Measurements from ENCODE around the gene SLC23A1.
A peak's percentile ranks its signal among the peaks of the same experiment; 100 is the strongest.

Gene SLC23A1

DNA sequence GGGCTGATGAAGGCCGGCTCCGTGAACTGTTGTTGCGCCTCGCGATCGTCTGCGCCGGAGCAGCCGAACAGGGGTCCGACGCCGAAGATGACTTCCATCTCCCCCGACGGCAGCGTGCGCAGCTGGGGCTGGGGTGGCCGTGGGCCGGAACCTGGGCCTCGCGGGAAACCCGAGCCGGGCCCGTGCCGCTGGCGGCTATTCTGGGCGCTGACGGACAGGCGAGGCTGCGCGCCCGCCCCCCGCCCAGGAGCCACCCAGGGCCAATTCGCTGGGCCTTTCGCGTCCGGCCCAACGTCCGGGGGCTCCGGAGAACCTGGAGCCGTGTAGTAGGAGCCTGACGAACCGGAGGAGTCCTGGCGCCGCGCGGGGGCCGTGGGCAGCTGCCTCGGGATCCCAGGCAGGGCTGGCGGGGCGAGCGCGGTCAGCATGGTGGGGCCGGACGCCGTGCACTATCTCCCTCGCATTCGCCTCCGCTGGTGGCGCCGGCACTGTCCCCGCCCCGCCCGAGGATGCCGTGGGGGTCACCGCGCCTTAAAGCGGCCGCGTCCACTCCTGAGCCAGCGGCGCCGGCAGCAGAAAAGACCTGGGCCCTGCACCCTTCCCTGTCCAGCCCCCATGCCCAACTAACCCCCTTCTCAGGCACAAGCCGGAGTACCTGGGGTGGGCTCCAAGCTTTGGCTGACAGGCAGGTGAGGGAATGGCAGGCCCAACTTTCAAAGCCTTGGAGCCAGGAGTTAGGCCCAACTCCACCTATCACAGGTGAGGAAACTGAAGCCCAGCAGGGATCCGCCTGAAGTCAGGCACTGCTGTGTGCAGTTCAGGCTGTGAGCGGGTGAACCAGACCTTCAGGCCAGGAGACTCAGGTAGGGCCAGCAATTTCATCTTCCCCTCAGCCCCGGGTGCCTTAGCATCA, 11.8 kb upstream of the SLC23A1 start, which contains the start of gene PROB1:
Gene PROB1, minus strand, starts transcription at position 451 of the 913 bp plus-strand sequence. Its CDS starts 23 bp downstream, at position 428.
- Histone ChIP-seq H2AFZ (ENCODE audit: low read length, unreplicated experiment) (peak within 1 kb of the TSS; percentile 28), H3K36me3 (ENCODE audit: insufficient read depth, low read length) (no peaks in the 10 kb centered on the region), H3K79me2 (ENCODE audit: control insufficient read depth, insufficient read depth, low read length, unreplicated experiment) (no peaks in the 10 kb centered on the region), H3K4me1 (ENCODE audit: control insufficient read depth, insufficient read depth, low read length, unreplicated experiment) (peaks cover 14% of the 10 kb centered on the region), H3K27me3 (ENCODE audit: insufficient read depth, low read length) (peaks cover 8% of the 10 kb centered on the region; the same call in 1 of the 2 replicates), H3K27ac (ENCODE audit: low read depth, low read length) (no peak within 1 kb of the TSS), H3K4me3 (ENCODE audit: low read depth, low read length) (peak within 1 kb of the TSS; percentile 77)

- peaks cover 8% of the 10 kb centered on the region; the same call in 1 of the 2 replicates for H3K27me3 ChIP-seq (ENCODE audit: insufficient read depth, low read length)
- peaks cover 14% of the 10 kb centered on the region for H3K4me1 ChIP-seq (ENCODE audit: control insufficient read depth, insufficient read depth, low read length, unreplicated experiment)
- no peaks in the 10 kb centered on the region for H3K36me3 ChIP-seq (ENCODE audit: insufficient read depth, low read length)
- no peaks in the 10 kb centered on the region for H3K79me2 ChIP-seq (ENCODE audit: control insufficient read depth, insufficient read depth, low read length, unreplicated experiment)
- H3K27ac ChIP-seq (ENCODE audit: low read depth, low read length), result no peak overlapping the region
- peak overlapping the region; percentile 77 for H3K4me3 ChIP-seq (ENCODE audit: low read depth, low read length)
- peak overlapping the region; percentile 28 for H2AFZ ChIP-seq (ENCODE audit: low read length, unreplicated experiment)
These were observed 11.1 kb upstream of the SLC23A1 start for GRCh38 chr5:139394123-139394653.

GRCh38 chr5:139393497-139394122, 10.5 kb upstream of the SLC23A1 start:
- Histone ChIP-seq H3K4me3 (ENCODE audit: low read depth, low read length) (peak overlapping the region; percentile 77), H3K36me3 (ENCODE audit: insufficient read depth, low read length) (no peaks in the 10 kb centered on the region), H3K4me1 (ENCODE audit: control insufficient read depth, insufficient read depth, low read length, unreplicated experiment) (peaks cover 14% of the 10 kb centered on the region), H2AFZ (ENCODE audit: low read length, unreplicated experiment) (peak overlapping the region; percentile 65), H3K79me2 (ENCODE audit: control insufficient read depth, insufficient read depth, low read length, unreplicated experiment) (no peaks in the 10 kb centered on the region), H3K27ac (ENCODE audit: low read depth, low read length) (peak overlapping the region; percentile 18; the same call in 1 of the 2 replicates), H3K27me3 (ENCODE audit: insufficient read depth, low read length) (peaks cover 8% of the 10 kb centered on the region; the same call in 1 of the 2 replicates)

GRCh38 chr5:139392678-139393496, 9.8 kb upstream of the SLC23A1 start:
- Histone ChIP-seq H3K4me1 (ENCODE audit: control insufficient read depth, insufficient read depth, low read length, unreplicated experiment) (peaks cover 14% of the 10 kb centered on the region), H3K27ac (ENCODE audit: low read depth, low read length) (peak overlapping the region; percentile 18; the same call in 1 of the 2 replicates), H3K36me3 (ENCODE audit: insufficient read depth, low read length) (no peaks in the 10 kb centered on the region), H3K4me3 (ENCODE audit: low read depth, low read length) (peak overlapping the region; percentile 77), H3K27me3 (ENCODE audit: insufficient read depth, low read length) (peaks cover 8% of the 10 kb centered on the region; the same call in 1 of the 2 replicates), H2AFZ (ENCODE audit: low read length, unreplicated experiment) (peak overlapping the region; percentile 65), H3K79me2 (ENCODE audit: control insufficient read depth, insufficient read depth, low read length, unreplicated experiment) (no peaks in the 10 kb centered on the region)

DNA sequence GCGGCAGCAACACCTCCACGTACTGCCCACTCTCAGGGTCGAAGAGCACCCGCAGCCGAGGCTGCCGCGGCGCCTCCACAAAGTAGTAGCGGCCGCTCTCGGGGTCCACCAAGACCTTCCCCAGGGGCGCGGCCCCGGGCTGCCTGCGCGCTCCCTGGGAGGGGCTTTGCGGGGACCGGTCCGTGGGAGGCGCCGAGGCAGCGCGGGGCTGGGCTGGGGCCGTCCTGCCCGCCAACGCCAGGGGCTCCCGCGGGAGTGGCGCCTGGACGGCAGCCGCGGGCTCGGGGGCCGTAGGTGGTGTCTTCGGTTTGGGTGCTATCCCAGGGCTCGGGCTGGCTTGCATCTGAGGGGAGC, 9.2 kb upstream of the SLC23A1 start:
- H3K4me3 ChIP-seq (ENCODE audit: low read depth, low read length), result peak overlapping the region; percentile 77
- H3K4me1 ChIP-seq (ENCODE audit: control insufficient read depth, insufficient read depth, low read length, unreplicated experiment), result peaks cover 14% of the 10 kb centered on the region
- H2AFZ ChIP-seq (ENCODE audit: low read length, unreplicated experiment), result no peak overlapping the region
- peaks cover 8% of the 10 kb centered on the region; the same call in 1 of the 2 replicates for H3K27me3 ChIP-seq (ENCODE audit: insufficient read depth, low read length)
- no peak overlapping the region for H3K27ac ChIP-seq (ENCODE audit: low read depth, low read length)
- no peaks in the 10 kb centered on the region for H3K36me3 ChIP-seq (ENCODE audit: insufficient read depth, low read length)
- H3K79me2 ChIP-seq (ENCODE audit: control insufficient read depth, insufficient read depth, low read length, unreplicated experiment), result no peaks in the 10 kb centered on the region

- H2AFZ ChIP-seq (ENCODE audit: low read length, unreplicated experiment), result peak overlapping the region; percentile 44
- peaks cover 14% of the 10 kb centered on the region for H3K4me1 ChIP-seq (ENCODE audit: control insufficient read depth, insufficient read depth, low read length, unreplicated experiment)
- peaks cover 8% of the 10 kb centered on the region; the same call in 1 of the 2 replicates for H3K27me3 ChIP-seq (ENCODE audit: insufficient read depth, low read length)
- H3K27ac ChIP-seq (ENCODE audit: low read depth, low read length), result peak overlapping the region; percentile 54
- H3K79me2 ChIP-seq (ENCODE audit: control insufficient read depth, insufficient read depth, low read length, unreplicated experiment), result no peaks in the 10 kb centered on the region
- peak overlapping the region; percentile 77 for H3K4me3 ChIP-seq (ENCODE audit: low read depth, low read length)
- H3K36me3 ChIP-seq (ENCODE audit: insufficient read depth, low read length), result no peaks in the 10 kb centered on the region
These were observed 8.7 kb upstream of the SLC23A1 start for GRCh38 chr5:139391570-139392323.

DNA sequence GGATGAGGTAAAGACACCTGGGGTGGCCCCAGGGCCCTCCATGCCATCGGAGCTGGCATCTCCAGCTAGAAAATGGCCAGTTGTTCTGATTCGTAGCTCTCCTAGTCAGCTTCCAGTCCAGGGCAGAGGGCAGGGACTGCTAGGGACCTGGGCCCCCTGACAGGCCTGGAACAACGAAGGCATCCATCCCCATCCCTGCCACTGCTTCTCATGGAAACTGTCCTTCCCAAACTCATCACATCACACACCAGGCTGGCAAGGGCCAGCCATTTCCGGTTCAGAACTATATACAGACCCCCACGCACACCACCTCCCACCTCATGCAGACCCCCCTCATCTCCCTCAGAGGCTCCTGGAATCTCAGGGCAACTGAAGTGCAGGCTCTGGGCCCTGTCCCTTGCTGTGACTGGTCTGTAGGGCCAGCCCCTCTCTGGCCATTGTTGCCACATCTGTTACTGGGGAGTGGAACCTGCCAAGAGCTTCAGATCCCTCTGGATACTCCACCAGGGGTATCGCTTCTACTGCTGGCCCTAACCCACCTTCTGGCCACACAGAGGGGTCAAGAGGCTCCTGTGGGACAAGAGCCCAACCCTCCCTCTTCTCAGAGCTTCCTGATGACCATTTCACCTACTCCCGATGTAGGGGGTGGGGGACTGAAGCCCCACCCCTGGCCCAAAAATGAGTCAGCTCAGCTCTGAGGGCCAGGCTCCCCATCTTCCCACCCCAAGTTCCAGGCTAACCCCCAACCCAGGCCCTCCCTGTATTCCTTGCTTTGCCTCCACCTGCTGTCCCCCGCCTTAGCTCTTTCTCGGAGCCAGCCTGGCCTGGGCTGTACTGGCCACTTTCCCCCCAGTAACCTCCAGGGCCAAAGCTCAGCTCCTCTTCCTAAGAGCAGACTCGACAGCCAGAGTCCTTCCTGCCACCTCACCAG, 7.8 kb upstream of the SLC23A1 start:
- H3K4me1 ChIP-seq (ENCODE audit: control insufficient read depth, insufficient read depth, low read length, unreplicated experiment), result peaks cover 14% of the 10 kb centered on the region
- H3K4me3 ChIP-seq (ENCODE audit: low read depth, low read length), result peak overlapping the region; percentile 77; the same call in 1 of the 2 replicates
- H3K27ac ChIP-seq (ENCODE audit: low read depth, low read length), result peak overlapping the region; percentile 54
- no peak overlapping the region for H2AFZ ChIP-seq (ENCODE audit: low read length, unreplicated experiment)
- peaks cover 8% of the 10 kb centered on the region; the same call in 1 of the 2 replicates for H3K27me3 ChIP-seq (ENCODE audit: insufficient read depth, low read length)
- no peaks in the 10 kb centered on the region for H3K36me3 ChIP-seq (ENCODE audit: insufficient read depth, low read length)
- no peaks in the 10 kb centered on the region for H3K79me2 ChIP-seq (ENCODE audit: control insufficient read depth, insufficient read depth, low read length, unreplicated experiment)

- Histone ChIP-seq H3K36me3 (ENCODE audit: insufficient read depth, low read length) (no peaks in the 10 kb centered on the region), H3K4me1 (ENCODE audit: control insufficient read depth, insufficient read depth, low read length, unreplicated experiment) (peaks cover 22% of the 10 kb centered on the region), H2AFZ (ENCODE audit: low read length, unreplicated experiment) (no peak within 1 kb of the TSS), H3K4me3 (ENCODE audit: low read depth, low read length) (no peak within 1 kb of the TSS), H3K79me2 (ENCODE audit: control insufficient read depth, insufficient read depth, low read length, unreplicated experiment) (no peaks in the 10 kb centered on the region), H3K27ac (ENCODE audit: low read depth, low read length) (no peak within 1 kb of the TSS), H3K27me3 (ENCODE audit: insufficient read depth, low read length) (peaks cover 8% of the 10 kb centered on the region; the same call in 1 of the 2 replicates)
These were observed 6.9 kb upstream of the SLC23A1 start, which contains the start of gene MZB1 for GRCh38 chr5:139389701-139390638. Gene MZB1, minus strand, starts transcription at chr5:139389913. Its CDS starts 57 bp downstream, at chr5:139389856.

All from ACC112 (cell line).